GM23338 (cell line): ENCODE results near the gene ARG1. TPM values are rescaled to one million over a fixed set of nuclear protein-coding genes. Genes with fewer than 3 reads are reported as not detected.

Experiments used
- ATAC-seq: fragments of 200-7000 bp; cut with Tn5 transposase; 3 replicates; pipeline ENCODE4 v1.9.1; 2020
- DNase-seq: peaks from one replicate; pipeline ENCODE4 v3.0.0-alpha.2; 2015; ENCODE audit warnings: low spot score
- H2AFZ ChIP-seq: fragments of 200-600 bp; sonication (generic); 2 replicates; pipeline ENCODE4 v1.8.0; 2016; ENCODE audit warnings: antibody characterized with exemption, mild to moderate bottlenecking, moderate library complexity
- H3F3A ChIP-seq: fragments of 200-600 bp; sonication (generic); replicated peaks from 2 replicates; pipeline ENCODE4 v1.8.0; 2017; ENCODE audit warnings: antibody characterized with exemption, mixed run types, low read depth
- H3K27ac ChIP-seq: fragments of 200-600 bp; sonication (generic); 2 replicates; pipeline ENCODE4 v1.6.1; 2016; ENCODE audit warnings: low read depth
- H3K27me3 ChIP-seq: fragments of 200-600 bp; sonication (generic); 2 replicates; pipeline ENCODE4 v1.8.0; 2016; ENCODE audit warnings: mild to moderate bottlenecking, mixed run types, moderate library complexity; ENCODE audit not compliant: insufficient read depth
- H3K36me3 ChIP-seq: fragments of 200-600 bp; sonication (generic); 2 replicates; pipeline ENCODE4 v1.8.0; 2016; ENCODE audit warnings: mild to moderate bottlenecking; ENCODE audit not compliant: insufficient read depth
- H3K4me1 ChIP-seq: fragments of 200-600 bp; sonication (generic); 2 replicates; pipeline ENCODE4 v1.8.0; 2016; ENCODE audit warnings: mild to moderate bottlenecking, moderate library complexity; ENCODE audit not compliant: insufficient read depth
- H3K4me2 ChIP-seq: fragments of 200-600 bp; sonication (generic); 2 replicates; pipeline ENCODE4 v1.7.1; 2017; ENCODE audit warnings: mixed run types
- H3K4me3 ChIP-seq: fragments of 200-600 bp; sonication (generic); 2 replicates; pipeline ENCODE4 v1.6.1; 2016; ENCODE audit warnings: mixed run types
- H3K79me2 ChIP-seq: fragments of 200-600 bp; sonication (generic); replicated peaks from 2 replicates; pipeline ENCODE4 v1.8.0; 2017; ENCODE audit warnings: mild to moderate bottlenecking; ENCODE audit not compliant: insufficient read depth
- H3K9me2 ChIP-seq: fragments of 200-600 bp; sonication (generic); 2 replicates; pipeline ENCODE4 v1.8.0; 2017; ENCODE audit not compliant: insufficient read depth
- H4K20me1 ChIP-seq: fragments of 200-600 bp; sonication (generic); replicated peaks from 2 replicates; pipeline ENCODE4 v1.8.0; 2017; ENCODE audit warnings: mild to moderate bottlenecking; ENCODE audit not compliant: insufficient read depth
- H3K27ac Mint-ChIP-seq: 2 replicates; pipeline ENCODE4 v1.8.0; 2020; ENCODE audit warnings: inconsistent platforms, mild to moderate bottlenecking, moderate library complexity, mixed read lengths
- H3K27me3 Mint-ChIP-seq: 3 replicates; pipeline ENCODE4 v1.8.0; 2022; ENCODE audit warnings: low read depth, mild to moderate bottlenecking, moderate library complexity, mixed read lengths, inconsistent platforms; ENCODE audit not compliant: insufficient read depth, poor library complexity
- H3K36me3 Mint-ChIP-seq: 3 replicates; pipeline ENCODE4 v1.8.0; 2021; ENCODE audit warnings: low read depth, mild to moderate bottlenecking, inconsistent platforms, moderate library complexity, mixed read lengths
- H3K4me1 Mint-ChIP-seq: 3 replicates; pipeline ENCODE4 v1.8.0; 2020; ENCODE audit warnings: mild to moderate bottlenecking, inconsistent platforms, mixed read lengths
- H3K4me3 Mint-ChIP-seq: 3 replicates; pipeline ENCODE4 v1.8.0; 2021; ENCODE audit warnings: moderate library complexity, mild to moderate bottlenecking, inconsistent platforms, mixed read lengths
- H3K9me3 Mint-ChIP-seq: 3 replicates; pipeline ENCODE4 v1.8.0; 2020; ENCODE audit warnings: moderate library complexity, mild to moderate bottlenecking, inconsistent platforms, mixed read lengths
- CTCF ChIP-seq, 2 experiments: fragments of 200-600 bp in 1 of 2; sonication (generic) in 1 of 2; conservative IDR thresholded peaks; 2 replicates each; pipeline versions ENCODE4 v1.5.1 to v1.6.1; 2016 to 2017; ENCODE audit warnings: antibody characterized with exemption in 2 of 2, low read depth in 2 of 2, mild to moderate bottlenecking in 2 of 2, moderate library complexity in 1 of 2
- ETS1 ChIP-seq: IDR thresholded peaks from 2 replicates; pipeline ENCODE4 v1.6.1; 2016; ENCODE audit warnings: antibody characterized with exemption
- EZH2 ChIP-seq: fragments of 200-600 bp; sonication (generic); IDR thresholded peaks from one replicate; pipeline ENCODE4 v1.8.0; 2017; ENCODE audit warnings: antibody characterized with exemption, mild to moderate bottlenecking, low read depth; ENCODE audit not compliant: unreplicated experiment
- EZH2phosphoT487 ChIP-seq: fragments of 200-600 bp; sonication (generic); IDR thresholded peaks from one replicate; pipeline ENCODE4 v1.8.1; 2018; ENCODE audit warnings: antibody characterized with exemption; ENCODE audit not compliant: unreplicated experiment
- JUNB ChIP-seq: IDR thresholded peaks from one replicate; pipeline ENCODE4 v1.6.1; 2016; ENCODE audit warnings: antibody characterized with exemption; ENCODE audit not compliant: unreplicated experiment
- NANOG ChIP-seq: IDR thresholded peaks from 2 replicates; pipeline ENCODE4 v1.6.1; 2016; ENCODE audit warnings: antibody characterized with exemption, borderline replicate concordance
- POLR2AphosphoS5 ChIP-seq: IDR thresholded peaks from 2 replicates; pipeline ENCODE4 v1.6.1; 2016; ENCODE audit warnings: antibody characterized with exemption, low read depth
- REST ChIP-seq: IDR thresholded peaks from one replicate; pipeline ENCODE4 v1.6.1; 2018; ENCODE audit warnings: antibody characterized with exemption; ENCODE audit not compliant: unreplicated experiment
- STAT1 ChIP-seq: IDR thresholded peaks from one replicate; pipeline ENCODE4 v1.6.1; 2016; ENCODE audit warnings: antibody characterized with exemption; ENCODE audit not compliant: unreplicated experiment
- ZNF114 ChIP-seq: fragments of 250-450 bp; sonication (Bioruptor Pico); IDR thresholded peaks from 2 replicates; pipeline ENCODE4 v1.5.0; 2020; ENCODE audit warnings: mild to moderate bottlenecking, moderate library complexity
- ZNF331 ChIP-seq: fragments of 250-450 bp; sonication (Bioruptor Pico); IDR thresholded peaks from 2 replicates; pipeline ENCODE4 v1.5.0; 2020; ENCODE audit warnings: low read depth, mild to moderate bottlenecking, moderate library complexity
- polyA plus RNA-seq: library from polyadenylated mRNA; unstranded; fragments of >200 nt; fragmentation: Nextera tagmentation; extraction: Ambion mirVana; gene quantifications from 2 replicates; pipeline ENCODE4 v1.2.1, GENCODE V29; 2016
- total RNA-seq: library from RNA; depleted of rRNA; stranded (reverse); fragments of >200 nt; shearing (Covaris generic); gene quantifications from 2 replicates; pipeline ENCODE4 v1.2.3, GENCODE V29; 2014

Gene ARG1
- total and polyA plus RNA-seq, 2 experiments from 2014 or later, result 0.18 TPM; not detected in 1

GRCh38 chr6:131587909-131588308 lies 14.9 kb downstream of the ARG1 start:
- no peaks in the 10 kb centered on the region for H3K4me1 Mint-ChIP-seq
- H3K36me3 ChIP-seq, result no peaks in the 10 kb centered on the region; the same call in 1 of the 2 replicates
- no peak overlapping the region for H2AFZ ChIP-seq
- H3K27me3 ChIP-seq, result no peaks in the 10 kb centered on the region
- no peaks in the 10 kb centered on the region for H3F3A ChIP-seq
- H3K4me3 Mint-ChIP-seq, result no peak overlapping the region
- H3K4me2 ChIP-seq, result no peak overlapping the region
- H3K27ac Mint-ChIP-seq, result no peak overlapping the region; the same call in 1 of the 2 replicates
- no peaks in the 10 kb centered on the region for H3K9me3 Mint-ChIP-seq
- H3K79me2 ChIP-seq, result no peaks in the 10 kb centered on the region
- no peaks in the 10 kb centered on the region for H3K27me3 Mint-ChIP-seq
- no peak overlapping the region for H3K27ac ChIP-seq
- H4K20me1 ChIP-seq, result no peaks in the 10 kb centered on the region
- no peak for DNase-seq
- no peaks in the 10 kb centered on the region for H3K9me2 ChIP-seq
- H3K4me1 ChIP-seq, result no peaks in the 10 kb centered on the region
- no peak for ATAC-seq
- TF ChIP-seq EZH2 (no peak), REST (no peak), JUNB (no peak), STAT1 (no peak), POLR2AphosphoS5 (no peak), NANOG (no peak), CTCF (conservative IDR thresholded peaks at IDR 0.05; ENCODE audit: low read depth in 2 of 2) (no peak), ZNF114 (CRISPR knock-in tag) (no peak), ZNF331 (CRISPR knock-in tag) (no peak)
- no peak overlapping the region for H3K4me3 ChIP-seq
- H3K36me3 Mint-ChIP-seq, result peaks cover 28% of the 10 kb centered on the region; the same call in 2 of the 3 replicates

GRCh38 chr6:131588643-131589042 lies 15.6 kb downstream of the ARG1 start:
- Histone ChIP-seq H3K27ac (no peak overlapping the region), H3K9me2 (no peaks in the 10 kb centered on the region), H3K27me3 (no peaks in the 10 kb centered on the region), H3K36me3 (no peaks in the 10 kb centered on the region; the same call in 1 of the 2 replicates), H3K4me1 (no peaks in the 10 kb centered on the region), H3K4me2 (no peak overlapping the region), H3K4me3 (no peak overlapping the region), H3F3A (no peaks in the 10 kb centered on the region), H4K20me1 (no peaks in the 10 kb centered on the region), H3K79me2 (no peaks in the 10 kb centered on the region), H2AFZ (no peak overlapping the region)
- Mint-ChIP-seq H3K36me3 (peaks cover 30% of the 10 kb centered on the region; the same call in 2 of the 3 replicates), H3K4me3 (no peak overlapping the region), H3K27ac (no peak overlapping the region), H3K4me1 (no peaks in the 10 kb centered on the region), H3K27me3 (no peaks in the 10 kb centered on the region), H3K9me3 (no peaks in the 10 kb centered on the region)
- ATAC-seq (no peak), DNase-seq (no peak)
- TF ChIP-seq EZH2phosphoT487, result no peak
- TF ChIP-seq EZH2, result no peak
- no peak for TF ChIP-seq JUNB
- no peak for TF ChIP-seq NANOG
- no peak for TF ChIP-seq POLR2AphosphoS5
- TF ChIP-seq ZNF114 (CRISPR knock-in tag), result no peak
- TF ChIP-seq REST, result no peak
- TF ChIP-seq STAT1, result no peak
- no peak for TF ChIP-seq CTCF (conservative IDR thresholded peaks at IDR 0.05; ENCODE audit: low read depth in 2 of 2)
- TF ChIP-seq ETS1, result no peak
